ENCODE measurements around the gene ZNF555.
"Not testable (repeated sequence)": the region's sequence is repeated elsewhere in the genome, so short reads cannot be mapped to it uniquely, and the experiment has no call there.

ZNF555 gene

GRCh38 chr19:2866495-2867024 is 25.3 kb downstream of the ZNF555 start:
- DNase-seq = no peak

- DNase-seq = peak in 5 of 56 donors; percentile 12 to 42 (median 19)
These were observed 26.0 kb downstream of the ZNF555 start, which contains the start of gene ZNF556 for GRCh38 chr19:2867025-2867991. TSS of gene ZNF556 (plus strand) at chr19:2867335. CDS start at chr19:2867422, 87 bp downstream.

- DNase-seq = no peak
These were observed 28.3 kb downstream of the ZNF555 start for GRCh38 chr19:2869618-2870017.

- DNase-seq = peak in 3 of 56 donors; percentile 2 to 5 (median 2)
These were observed 30.9 kb downstream of the ZNF555 start for GRCh38 chr19:2872175-2872574.

- DNase-seq = no peak
These were observed 36.4 kb downstream of the ZNF555 start for GRCh38 chr19:2877398-2878331.

GRCh38 chr19:2883686-2884439 is 42.6 kb downstream of the ZNF555 start:
- no peak for DNase-seq

- no peak for DNase-seq
These were observed 44.5 kb downstream of the ZNF555 start for GRCh38 chr19:2885736-2886135.

GRCh38 chr19:2887391-2887914 is 46.2 kb downstream of the ZNF555 start:
- peak in 27 of 56 donors; percentile 3 to 70 (median 19) for DNase-seq

- DNase-seq = peak in 6 of 56 donors; percentile 3 to 37 (median 20)
These were observed 47.5 kb downstream of the ZNF555 start for GRCh38 chr19:2888731-2889224.

- not testable (repeated sequence) for DNase-seq
These were observed 49.3 kb downstream of the ZNF555 start for GRCh38 chr19:2890531-2890930.

- no peak for DNase-seq
These were observed 55.4 kb downstream of the ZNF555 start for GRCh38 chr19:2896694-2897093.

GRCh38 chr19:2900296-2901252 is 59.3 kb downstream of the ZNF555 start, which contains the start of gene ZNF57:
TSS of gene ZNF57 (plus strand) at chr19:2900928. CDS start at chr19:2901046, 118 bp downstream.
- peak; percentile 85 to 100 (median 99) for DNase-seq

- DNase-seq = no peak
These were observed 61.4 kb downstream of the ZNF555 start for GRCh38 chr19:2902590-2903218.

GRCh38 chr19:2903326-2903725 is 62.1 kb downstream of the ZNF555 start:
- DNase-seq = not testable (repeated sequence)

GRCh38 chr19:2905918-2906519 is 64.7 kb downstream of the ZNF555 start:
- DNase-seq = no peak

- DNase-seq = no peak
These were observed 65.4 kb downstream of the ZNF555 start for GRCh38 chr19:2906631-2907195.
